ENCODE results near the gene C1QTNF6. TPM values are rescaled to one million over a fixed set of nuclear protein-coding genes. Genes with fewer than 3 reads are reported as not detected.

The C1QTNF6 gene
- polyA plus RNA-seq, 2 of the 4 experiments (the other 2 are of a cell fraction) = 18.6 to 24.5 TPM

- H3K27ac ChIP-seq = 0 out of 6 replicates have a peak overlapping the region, but pooled peaks of 1 of the 2 experiments have one; percentile 26
Measured at GRCh38 chr22:37162221-37163095, 25.6 kb downstream of the C1QTNF6 start.

DNA sequence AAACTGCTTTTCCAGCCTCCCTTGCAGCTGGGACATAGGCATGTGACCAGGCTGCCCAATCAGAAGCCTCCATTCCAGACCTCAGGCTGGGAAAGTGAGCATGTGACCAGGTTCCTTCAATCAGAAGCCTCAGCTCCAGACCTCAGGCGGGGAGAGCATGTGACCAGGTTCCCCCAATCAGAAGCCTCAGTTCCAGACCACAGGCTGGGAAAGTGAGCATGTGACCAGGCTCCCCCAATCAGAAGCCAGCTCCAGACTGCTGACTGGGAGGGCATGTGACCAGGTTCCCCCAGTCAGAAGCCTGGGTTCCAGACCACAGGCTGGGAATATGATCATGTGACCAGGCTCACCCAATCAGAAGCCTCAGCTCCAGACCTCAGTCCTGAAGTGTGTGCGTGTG, 26.6 kb downstream of the C1QTNF6 start:
- no peak overlapping the region for H3K4me3 ChIP-seq
- H3K27ac ChIP-seq = no peak overlapping the region
- peaks cover 22% of the 10 kb centered on the region for H3K4me1 ChIP-seq
- 71% methylated on average over 1 of the region's 2 CpGs for WGBS (ENCODE audit: missing lambda C conversion rate)
- no peak for FAIRE-seq
- H3K9me3 ChIP-seq = peaks cover 5% of the 10 kb centered on the region; the same call in 1 of the 3 replicates
- ChIA-PET POLR2A (no interaction called here), CTCF (interaction anchor here (0.7 to 9.6 kb wide), 3 partner anchors 14 to 61 kb away, joined by 3 to 126 read pairs (median 3); no protein-coding TSS in a partner anchor)
- H3K4me2 ChIP-seq = no peak overlapping the region
- peak; percentile 25 to 53 for DNase-seq (ENCODE audit: low read depth in 1 of 2, low spot score in 1 of 2)
- peak in 1 of 2 experiments; percentile 45; a peak in 2 of 6 replicates for ATAC-seq
- no peak for TF ChIP-seq HOXB13 (CRISPR knock-in tag; IDR thresholded peaks at IDR 0.05; ENCODE audit: low read depth)
- TF ChIP-seq, protein P1, sequence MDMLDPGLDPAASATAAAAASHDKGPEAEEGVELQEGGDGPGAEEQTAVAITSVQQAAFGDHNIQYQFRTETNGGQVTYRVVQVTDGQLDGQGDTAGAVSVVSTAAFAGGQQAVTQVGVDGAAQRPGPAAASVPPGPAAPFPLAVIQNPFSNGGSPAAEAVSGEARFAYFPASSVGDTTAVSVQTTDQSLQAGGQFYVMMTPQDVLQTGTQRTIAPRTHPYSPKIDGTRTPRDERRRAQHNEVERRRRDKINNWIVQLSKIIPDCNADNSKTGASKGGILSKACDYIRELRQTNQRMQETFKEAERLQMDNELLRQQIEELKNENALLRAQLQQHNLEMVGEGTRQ (IDR thresholded peaks at IDR 0.05) = peak; percentile 97

More at GRCh38 chr22:37162221-37163095, 25.6 kb downstream of the C1QTNF6 start:
- no peak overlapping the region for H3K4me3 ChIP-seq
- H3K4me1 ChIP-seq = peaks cover 29% of the 10 kb centered on the region
- ATAC-seq (no peak), DNase-seq (ENCODE audit: low read depth in 1 of 2, low spot score in 1 of 2) (no peak), FAIRE-seq (no peak)
- no peak overlapping the region for H3K4me2 ChIP-seq
- TF ChIP-seq, protein P1 (IDR thresholded peaks at IDR 0.05) = no peak
- CTCF ChIA-PET = interaction anchor here (0.5 to 9.6 kb wide), 6 partner anchors 9 to 360 kb away, joined by 3 to 126 read pairs (median 3); no protein-coding TSS in a partner anchor
- 93% methylated on average over 6 of the region's 11 CpGs for WGBS (ENCODE audit: missing lambda C conversion rate)
- POLR2A ChIA-PET = interaction anchor here (1.4 kb wide), 1 partner anchor 17 kb away, joined by 3 read pairs; no protein-coding TSS in a partner anchor
- peaks cover 5% of the 10 kb centered on the region; the same call in 1 of the 3 replicates for H3K9me3 ChIP-seq

DNA sequence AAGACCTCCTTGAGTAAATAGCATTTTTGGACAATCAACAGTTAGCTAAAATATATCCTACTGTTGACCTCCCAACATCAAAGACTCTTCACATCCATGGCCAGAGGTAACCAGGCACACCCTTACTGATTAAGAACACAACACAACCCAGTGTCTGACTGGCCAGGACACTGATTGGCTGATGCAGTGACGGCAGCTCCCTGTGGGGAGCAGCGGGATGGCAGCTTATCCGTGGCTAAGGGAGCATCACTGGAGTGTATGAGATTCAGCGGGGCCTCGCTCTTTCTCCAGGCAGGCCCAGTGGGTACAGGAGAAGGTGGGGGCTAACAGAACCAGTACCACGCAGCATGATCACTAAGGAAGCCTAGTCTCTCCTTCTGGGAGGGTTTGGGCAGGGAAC, 28.0 kb downstream of the C1QTNF6 start:
- H3K4me3 ChIP-seq = no peak overlapping the region
- ChIA-PET POLR2A (no interaction called here), CTCF (interaction anchor here (0.7 to 9.6 kb wide), 3 partner anchors 10 to 39 kb away, joined by 3 to 126 read pairs (median 3); no protein-coding TSS in a partner anchor)
- FAIRE-seq = no peak
- peak in 1 of 2 experiments; percentile 69; a peak in 4 of 6 replicates for ATAC-seq
- H3K27ac ChIP-seq = no peak overlapping the region
- TF ChIP-seq ESRRA (IDR thresholded peaks at IDR 0.05; ENCODE audit: borderline replicate concordance, low read length) = no peak
- no peak for TF ChIP-seq HDAC2 (IDR thresholded peaks at IDR 0.05)
- no peak for TF ChIP-seq PBX3 (IDR thresholded peaks at IDR 0.05)
- no peak for TF ChIP-seq MAZ (IDR thresholded peaks at IDR 0.05; ENCODE audit: borderline replicate concordance, low read depth, low read length)
- TF ChIP-seq MAFK (IDR thresholded peaks at IDR 0.05; ENCODE audit: partially characterized antibody) = no peak
- no peak for TF ChIP-seq RNF2 (IDR thresholded peaks at IDR 0.05; ENCODE audit: borderline replicate concordance, low read depth)
- no peak for TF ChIP-seq POLR2A (IDR thresholded peaks at IDR 0.05; ENCODE audit: low read length)
- TF ChIP-seq HOXB5 (CRISPR knock-in tag; IDR thresholded peaks at IDR 0.05) = no peak
- no peak for TF ChIP-seq MYC (IDR thresholded peaks at IDR 0.05; ENCODE audit: borderline replicate concordance, low read length)
- TF ChIP-seq KDM5A (IDR thresholded peaks at IDR 0.05) = no peak
- no peak for TF ChIP-seq RARB (CRISPR knock-in tag; IDR thresholded peaks at IDR 0.05)
- no peak for TF ChIP-seq FOSB (CRISPR knock-in tag; IDR thresholded peaks at IDR 0.05)
- TF ChIP-seq JUNB (IDR thresholded peaks at IDR 0.05) = no peak
- no peak for TF ChIP-seq HOXB13 (CRISPR knock-in tag; IDR thresholded peaks at IDR 0.05; ENCODE audit: low read depth)
- TF ChIP-seq HMGXB4 (CRISPR knock-in tag; IDR thresholded peaks at IDR 0.05; ENCODE audit: borderline replicate concordance) = no peak
- TF ChIP-seq ZSCAN20 (CRISPR knock-in tag; IDR thresholded peaks at IDR 0.05) = no peak
- no peak for TF ChIP-seq ZFP36 (IDR thresholded peaks at IDR 0.05; ENCODE audit: borderline replicate concordance, partially characterized antibody)
- TF ChIP-seq CTCF (IDR thresholded peaks at IDR 0.05) = no peak
- no peak for TF ChIP-seq NPAS2 (CRISPR knock-in tag; IDR thresholded peaks at IDR 0.05; ENCODE audit: borderline replicate concordance)
- WGBS (ENCODE audit: missing lambda C conversion rate) = 71% methylated on average over 6 of the region's 6 CpGs
- DNase-seq (ENCODE audit: low read depth in 1 of 2, low spot score in 1 of 2) = no peak
- H3K4me2 ChIP-seq = no peak overlapping the region
- peaks cover 5% of the 10 kb centered on the region; the same call in 1 of the 3 replicates for H3K9me3 ChIP-seq
- H3K4me1 ChIP-seq = peaks cover 13% of the 10 kb centered on the region; the same call in 2 of the 3 replicates

All from A549 (cell line).